ENCODE results near the gene RIOX2. TPM values are rescaled to one million over a fixed set of nuclear protein-coding genes. Genes with fewer than 3 reads are reported as not detected.

The RIOX2 gene
- total RNA-seq, 4 donors from 2014 or later: 19.5 to 24.2 (median 21.7) TPM

- Histone ChIP-seq H3K27ac (replicated peaks in 1 of 4) (no peak overlapping the region), H3K27me3 (no peaks in the 10 kb centered on the region), H3K36me3 (peaks cover 0 to 96% (median 60%) of the 10 kb centered on the region in 4 donors), H3K9me3 (no peaks in the 10 kb centered on the region), H3K4me3 (no peak overlapping the region), H3K4me1 (no peaks in the 10 kb centered on the region)
- intact Hi-C loops (cut with DNase I): no loop called here
- no peak for DNase-seq (ENCODE audit: extremely low spot score)
- no peak for TF ChIP-seq POLR2AphosphoS5 (IDR thresholded peaks at IDR 0.05)
- TF ChIP-seq POLR2A (IDR thresholded peaks at IDR 0.05; ENCODE audit: low read depth): no peak
- TF ChIP-seq, protein P1, sequence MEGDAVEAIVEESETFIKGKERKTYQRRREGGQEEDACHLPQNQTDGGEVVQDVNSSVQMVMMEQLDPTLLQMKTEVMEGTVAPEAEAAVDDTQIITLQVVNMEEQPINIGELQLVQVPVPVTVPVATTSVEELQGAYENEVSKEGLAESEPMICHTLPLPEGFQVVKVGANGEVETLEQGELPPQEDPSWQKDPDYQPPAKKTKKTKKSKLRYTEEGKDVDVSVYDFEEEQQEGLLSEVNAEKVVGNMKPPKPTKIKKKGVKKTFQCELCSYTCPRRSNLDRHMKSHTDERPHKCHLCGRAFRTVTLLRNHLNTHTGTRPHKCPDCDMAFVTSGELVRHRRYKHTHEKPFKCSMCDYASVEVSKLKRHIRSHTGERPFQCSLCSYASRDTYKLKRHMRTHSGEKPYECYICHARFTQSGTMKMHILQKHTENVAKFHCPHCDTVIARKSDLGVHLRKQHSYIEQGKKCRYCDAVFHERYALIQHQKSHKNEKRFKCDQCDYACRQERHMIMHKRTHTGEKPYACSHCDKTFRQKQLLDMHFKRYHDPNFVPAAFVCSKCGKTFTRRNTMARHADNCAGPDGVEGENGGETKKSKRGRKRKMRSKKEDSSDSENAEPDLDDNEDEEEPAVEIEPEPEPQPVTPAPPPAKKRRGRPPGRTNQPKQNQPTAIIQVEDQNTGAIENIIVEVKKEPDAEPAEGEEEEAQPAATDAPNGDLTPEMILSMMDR (IDR thresholded peaks at IDR 0.05): no peak
- no peak for TF ChIP-seq EP300 (IDR thresholded peaks at IDR 0.05)
- WGBS: 93% methylated on average over 3 of the region's 3 CpGs
Observed at GRCh38 chr3:97952280-97952679, 20.0 kb downstream of the RIOX2 start.

- Histone ChIP-seq H3K27me3 (no peaks in the 10 kb centered on the region), H3K9me3 (no peaks in the 10 kb centered on the region), H3K4me1 (no peaks in the 10 kb centered on the region), H3K4me3 (no peak overlapping the region), H3K36me3 (peaks cover 6 to 98% (median 74%) of the 10 kb centered on the region in 4 donors), H3K27ac (replicated peaks in 1 of 4) (no peak overlapping the region)
- WGBS: 64% methylated on average over 3 of the region's 3 CpGs
- TF ChIP-seq POLR2AphosphoS5 (IDR thresholded peaks at IDR 0.05): no peak
- no peak for TF ChIP-seq EP300 (IDR thresholded peaks at IDR 0.05)
- no peak for TF ChIP-seq POLR2A (IDR thresholded peaks at IDR 0.05; ENCODE audit: low read depth)
- TF ChIP-seq, protein P1 (IDR thresholded peaks at IDR 0.05): no peak
- intact Hi-C loops (cut with DNase I): no loop called here
- DNase-seq (ENCODE audit: extremely low spot score): no peak
Observed at GRCh38 chr3:97950360-97950759, 21.9 kb downstream of the RIOX2 start.

DNA sequence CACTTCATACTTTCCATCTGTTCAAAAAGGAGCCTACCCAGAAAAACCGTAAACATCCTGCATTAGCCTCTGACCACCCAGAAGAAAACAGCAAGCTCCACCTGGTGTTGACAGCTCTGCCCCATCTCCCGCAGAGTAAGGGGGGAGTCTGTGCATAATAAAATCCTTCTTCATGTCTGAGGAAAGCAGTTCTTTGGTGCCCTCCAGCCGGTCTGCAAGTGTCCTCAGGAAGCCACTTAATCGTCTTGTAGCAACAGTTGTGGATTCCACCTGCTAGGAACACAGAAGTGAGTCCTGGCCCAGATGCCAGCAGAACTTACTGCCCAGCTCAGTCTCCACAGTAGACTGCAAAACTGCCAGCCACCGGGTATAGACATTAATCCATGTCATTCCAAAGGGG, 22.5 kb downstream of the RIOX2 start:
- TF ChIP-seq POLR2AphosphoS5 (IDR thresholded peaks at IDR 0.05) (no peak), POLR2A (IDR thresholded peaks at IDR 0.05; ENCODE audit: low read depth) (no peak), EP300 (IDR thresholded peaks at IDR 0.05) (no peak)
- TF ChIP-seq, protein P1 (IDR thresholded peaks at IDR 0.05): no peak
- no peaks in the 10 kb centered on the region for H3K9me3 ChIP-seq
- no peak overlapping the region for H3K4me3 ChIP-seq
- H3K27ac ChIP-seq (replicated peaks in 1 of 4): no peak overlapping the region
- H3K4me1 ChIP-seq: no peaks in the 10 kb centered on the region
- WGBS: 70% methylated on average over 5 of the region's 5 CpGs
- H3K36me3 ChIP-seq: peaks cover 6 to 98% (median 77%) of the 10 kb centered on the region in 4 donors
- no peaks in the 10 kb centered on the region for H3K27me3 ChIP-seq
- no peak for DNase-seq (ENCODE audit: extremely low spot score)
- intact Hi-C loops (cut with DNase I): no loop called here

- Histone ChIP-seq H3K4me1 (no peaks in the 10 kb centered on the region), H3K9me3 (no peaks in the 10 kb centered on the region), H3K4me3 (no peak overlapping the region), H3K36me3 (peaks cover 6 to 98% (median 76%) of the 10 kb centered on the region in 4 donors), H3K27me3 (no peaks in the 10 kb centered on the region), H3K27ac (replicated peaks in 1 of 4) (no peak overlapping the region)
- intact Hi-C loops (cut with DNase I): no loop called here
- TF ChIP-seq POLR2AphosphoS5 (IDR thresholded peaks at IDR 0.05) (no peak), EP300 (IDR thresholded peaks at IDR 0.05) (no peak), POLR2A (IDR thresholded peaks at IDR 0.05; ENCODE audit: low read depth) (no peak)
- TF ChIP-seq, protein P1 (IDR thresholded peaks at IDR 0.05): no peak
- DNase-seq (ENCODE audit: extremely low spot score): no peak
- 93% methylated on average over 2 of the region's 2 CpGs for WGBS
Observed at GRCh38 chr3:97949110-97949485, 23.1 kb downstream of the RIOX2 start.

Data from esophagus muscularis mucosa (tissue), 4 donors.